H1 (cell line): ENCODE measurements around the gene SLC35B2. TPM values are rescaled to one million over a fixed set of nuclear protein-coding genes. Genes with fewer than 3 reads are reported as not detected.
A peak's percentile ranks its signal among the peaks of the same experiment; 100 is the strongest.

Experiments
- CTCF ChIA-PET: fragments of 300-600 bp; sonication (Branson Sonifier 250); formaldehyde crosslinking; loops from one replicate; lab custom pipeline; 2021; ENCODE audit not compliant: partially characterized antibody; lab: Charles Lee
- POLR2A ChIA-PET: fragments of 300-600 bp; sonication (Branson Sonifier 250); formaldehyde crosslinking; loops from one replicate; lab custom pipeline; 2021; ENCODE audit warnings: inconsistent platforms; ENCODE audit not compliant: partially characterized antibody; lab: Charles Lee
- DNase-seq, 2 experiments: peaks; one replicate each; pipeline versions ENCODE4 v3.0.0 to v3.0.0-alpha.2; 2010 to 2022; ENCODE audit warnings: low spot score in 2 of 2, low read depth in 1 of 2, mixed read lengths in 1 of 2
- FAIRE-seq: peaks from 2 replicates; lab custom pipeline; 2011; peaks lifted over from hg19 to GRCh38; lab: Jason Lieb, UNC
- H2AFZ ChIP-seq: 2 replicates; pipeline ENCODE4 v1.8.1; 2012; ENCODE audit warnings: low read length, inconsistent platforms
- H2AK5ac ChIP-seq: 2 replicates; pipeline ENCODE4 v1.6.1; 2013; ENCODE audit warnings: low read depth, low read length
- H2BK120ac ChIP-seq: replicated peaks from 2 replicates; pipeline ENCODE3; 2013; ENCODE audit warnings: low read depth, low read length, inconsistent platforms
- H2BK12ac ChIP-seq: 2 replicates; pipeline ENCODE4 v1.6.1; 2013; ENCODE audit warnings: low read depth, low read length
- H2BK15ac ChIP-seq: 2 replicates; pipeline ENCODE4 v1.6.1; 2013; ENCODE audit warnings: low read length
- H2BK20ac ChIP-seq: 2 replicates; pipeline ENCODE4 v1.6.1; 2013; ENCODE audit warnings: low read length
- H2BK5ac ChIP-seq: 2 replicates; pipeline ENCODE4 v1.6.1; 2013; ENCODE audit warnings: low read depth, low read length
- H3K14ac ChIP-seq: 2 replicates; pipeline ENCODE4 v1.6.1; 2013; ENCODE audit warnings: inconsistent platforms; ENCODE audit not compliant: insufficient read length
- H3K18ac ChIP-seq: 2 replicates; pipeline ENCODE4 v1.6.1; 2013; ENCODE audit warnings: low read length; ENCODE audit errors: extremely low read depth
- H3K23ac ChIP-seq: 2 replicates; pipeline ENCODE4 v1.6.1; 2013; ENCODE audit warnings: inconsistent platforms; ENCODE audit not compliant: insufficient read length
- H3K23me2 ChIP-seq: 2 replicates; pipeline ENCODE4 v1.6.1; 2013; ENCODE audit warnings: low read depth, low read length
- H3K27ac ChIP-seq: 2 replicates; pipeline ENCODE4 v1.6.1; 2011; ENCODE audit warnings: low read depth, low read length, inconsistent platforms
- H3K27me3 ChIP-seq, 4 experiments: replicated peaks in 1 of 4; 1 replicate in 1 of 4; 2 replicates in 3 of 4; pipeline versions ENCODE4 v1.6.1 to v1.8.1; 2011 to 2013; ENCODE audit warnings: low read length in 3 of 4, mild to moderate bottlenecking in 3 of 4, inconsistent platforms in 2 of 4, mixed read lengths in 2 of 4, moderate library complexity in 1 of 4; ENCODE audit not compliant: control insufficient read depth in 3 of 4, insufficient read depth in 3 of 4; ENCODE audit errors: extremely low read depth in 1 of 4
- H3K36me3 ChIP-seq, 4 experiments: 2 replicates each; pipeline versions ENCODE4 v1.6.1 to v1.8.1; 2011 to 2013; ENCODE audit warnings: mild to moderate bottlenecking in 4 of 4, low read length in 3 of 4, moderate library complexity in 2 of 4, control low read depth in 1 of 4, inconsistent platforms in 1 of 4; ENCODE audit not compliant: insufficient read depth in 4 of 4, control insufficient read depth in 2 of 4
- H3K4ac ChIP-seq: replicated peaks from 2 replicates; pipeline ENCODE3; 2013; ENCODE audit warnings: low read length, low read depth, mixed read lengths, inconsistent platforms; ENCODE audit not compliant: insufficient read length
- H3K4me1 ChIP-seq, 4 experiments: replicated peaks in 1 of 4; 1 replicate in 1 of 4; 2 replicates in 3 of 4; pipeline versions ENCODE4 v1.6.1 to v1.8.1; 2011 to 2013; ENCODE audit warnings: low read length in 3 of 4, inconsistent platforms in 2 of 4, mixed read lengths in 1 of 4; ENCODE audit not compliant: insufficient read depth in 4 of 4, control insufficient read depth in 3 of 4
- H3K4me2 ChIP-seq, 2 experiments: 2 replicates each; pipeline versions ENCODE4 v1.6.1 to v1.8.1; 2011 to 2013; ENCODE audit warnings: low read depth in 2 of 2, low read length in 2 of 2, control low read depth in 1 of 2, inconsistent platforms in 1 of 2, mild to moderate bottlenecking in 1 of 2; ENCODE audit not compliant: insufficient read depth in 1 of 2
- H3K4me3 ChIP-seq, 4 experiments: fragments of 200-600, 300-600 bp in 1 of 4; sonication (generic), shearing (Covaris generic), sonication (Bioruptor Twin) in 1 of 4; 2 replicates each; pipeline versions ENCODE4 v1.5.1 to v1.8.1; 2011 to 2016; ENCODE audit warnings: low read length in 4 of 4, low read depth in 3 of 4, control low read depth in 2 of 4, inconsistent platforms in 2 of 4, mild to moderate bottlenecking in 2 of 4, mixed read lengths in 1 of 4, moderate library complexity in 1 of 4; ENCODE audit not compliant: insufficient read depth in 2 of 4; ENCODE audit errors: extremely low read depth in 1 of 4
- H3K56ac ChIP-seq: replicated peaks from 2 replicates; pipeline ENCODE3; 2013; ENCODE audit warnings: low read depth, mild to moderate bottlenecking, mixed read lengths, low read length, inconsistent platforms; ENCODE audit not compliant: insufficient read length
- H3K79me1 ChIP-seq: 2 replicates; pipeline ENCODE4 v1.6.1; 2013; ENCODE audit warnings: low read depth, low read length, control low read depth
- H3K79me2 ChIP-seq, 2 experiments: 2 replicates each; pipeline versions ENCODE4 v1.6.1 to v1.8.1; 2012 to 2013; ENCODE audit warnings: low read length in 2 of 2, mild to moderate bottlenecking in 2 of 2, inconsistent platforms in 1 of 2; ENCODE audit not compliant: insufficient read depth in 2 of 2, control insufficient read depth in 1 of 2
- H3K9ac ChIP-seq, 4 experiments: replicated peaks in 1 of 4; 1 replicate in 1 of 4; 2 replicates in 3 of 4; pipeline versions ENCODE4 v1.6.1 to v1.8.1; 2011 to 2013; ENCODE audit warnings: low read depth in 3 of 4, low read length in 3 of 4, control low read depth in 2 of 4, mild to moderate bottlenecking in 2 of 4, moderate library complexity in 2 of 4, inconsistent platforms in 1 of 4; ENCODE audit errors: extremely low read depth in 1 of 4
- H3K9me3 ChIP-seq, 2 experiments: 2 replicates each; pipeline versions ENCODE4 v1.6.1 to v1.8.1; 2012 to 2013; ENCODE audit warnings: mild to moderate bottlenecking in 2 of 2, moderate library complexity in 2 of 2, control low read depth in 1 of 2, inconsistent platforms in 1 of 2, low read depth in 1 of 2, low read length in 1 of 2, mixed read lengths in 1 of 2; ENCODE audit not compliant: insufficient read depth in 2 of 2
- H4K20me1 ChIP-seq, 2 experiments: replicated peaks in 1 of 2; 2 replicates each; pipeline versions ENCODE3 to v1.8.1; 2011 to 2013; ENCODE audit warnings: inconsistent platforms in 2 of 2, low read length in 2 of 2, mild to moderate bottlenecking in 1 of 2; ENCODE audit not compliant: insufficient read depth in 2 of 2, control insufficient read depth in 1 of 2
- H4K5ac ChIP-seq: 2 replicates; pipeline ENCODE4 v1.6.1; 2013; ENCODE audit warnings: low read length, low read depth, mixed read lengths, inconsistent platforms; ENCODE audit not compliant: insufficient read length
- H4K8ac ChIP-seq: 2 replicates; pipeline ENCODE4 v1.8.0; 2013; ENCODE audit warnings: mild to moderate bottlenecking, moderate library complexity, low read length, inconsistent platforms; ENCODE audit not compliant: insufficient read depth; ENCODE audit errors: extremely low read depth
- H4K91ac ChIP-seq: replicated peaks from 2 replicates; pipeline ENCODE3; 2013; ENCODE audit warnings: low read length, mixed read lengths, inconsistent platforms; ENCODE audit not compliant: insufficient read length
- EP300 ChIP-seq, 2 experiments: IDR thresholded peaks; 1 replicate in 1 of 2; 2 replicates in 1 of 2; pipeline ENCODE4 v1.6.1; 2011 to 2012; ENCODE audit warnings: low read depth in 2 of 2, low read length in 2 of 2, mild to moderate bottlenecking in 2 of 2, borderline replicate concordance in 1 of 2, inconsistent platforms in 1 of 2, moderate library complexity in 1 of 2
- FOSL1 ChIP-seq: IDR thresholded peaks from 2 replicates; pipeline ENCODE4 v1.6.1; 2011; ENCODE audit warnings: mild to moderate bottlenecking, low read depth, low read length, moderate library complexity; ENCODE audit not compliant: insufficient read depth
- RBBP5 ChIP-seq: IDR thresholded peaks from 2 replicates; pipeline ENCODE4 v1.7.1; 2012; ENCODE audit warnings: low read depth, mild to moderate bottlenecking, inconsistent platforms, low read length, moderate library complexity, borderline replicate concordance
- SIRT6 ChIP-seq: IDR thresholded peaks from one replicate; pipeline ENCODE4 v1.7.1; 2012; ENCODE audit warnings: low read length, inconsistent platforms
- ZNF274 ChIP-seq: IDR thresholded peaks from 2 replicates; pipeline ENCODE4 v1.7.0; 2012; ENCODE audit warnings: low read length, borderline replicate concordance; ENCODE audit errors: extremely low read depth
- WGBS, 2 experiments: shearing (Covaris generic) in 1 of 2; methylation state at CpG; one replicate each; pipeline versions ENCODE4 v1.1.6 to v1.1.7; 2013 to 2015; ENCODE audit warnings: low lambda C conversion rate in 2 of 2, mixed read lengths in 2 of 2, inconsistent platforms in 1 of 2, low coverage in 1 of 2, missing lambda C conversion rate in 1 of 2; ENCODE audit not compliant: insufficient replicate concordance in 2 of 2, insufficient coverage in 1 of 2, insufficient read length in 1 of 2; ENCODE audit errors: extremely low coverage in 1 of 2, missing lambda C conversion rate in 1 of 2; 5-methylcytosine and 5-hydroxymethylcytosine counted together
- polyA plus RNA-seq, 7 experiments: library from polyadenylated mRNA; depleted of rRNA in 3 of 7; stranded (reverse) in 5 of 7; unstranded in 2 of 7; fragments of >200 nt in 5 of 7; fragments of 200-250 nt in 2 of 7; gene quantifications; 1 replicate in 5 of 7; 2 replicates in 1 of 7; 4 replicates in 1 of 7; pipeline versions ENCODE4 v1.2.1 to v1.2.3, GENCODE V29; 2011 to 2013; ENCODE audit warnings: missing spikeins in 2 of 7, mixed read lengths in 2 of 7
- total RNA-seq: library from RNA; stranded (reverse); fragmentation: NEBNext Ultra II Directional; extraction: Animal tissue kit (Norgen Biotek cat#: 25700); gene quantifications from 2 replicates; pipeline ENCODE4 v1.2.1, GENCODE V29; 2021
- TF ChIP-seq, protein P1 (sequence below), 3 experiments: IDR thresholded peaks; 1 replicate in 2 of 3; 2 replicates in 1 of 3; pipeline versions ENCODE4 v1.5.1 to v1.6.1; 2011; ENCODE audit warnings: low read length in 3 of 3, mild to moderate bottlenecking in 3 of 3, inconsistent platforms in 2 of 3, low read depth in 1 of 3, moderate library complexity in 1 of 3; ENCODE audit not compliant: insufficient read depth in 1 of 3; ENCODE audit errors: control extremely low read depth in 1 of 3
- TF ChIP-seq, protein P2 (sequence below): IDR thresholded peaks from 2 replicates; pipeline ENCODE4 v1.6.1; 2011; ENCODE audit warnings: low read length, improper control_type of control experiment
- TF ChIP-seq, protein P3 (sequence below): IDR thresholded peaks from 2 replicates; pipeline ENCODE4 v1.6.1; 2012; ENCODE audit warnings: inconsistent platforms

Gene SLC35B2
- total and polyA plus RNA-seq, 2 of the 8 experiments (the other 6 are each of a cell fraction or from before 2014, with no cell fraction given): 29.5 to 65.0 TPM

DNA sequence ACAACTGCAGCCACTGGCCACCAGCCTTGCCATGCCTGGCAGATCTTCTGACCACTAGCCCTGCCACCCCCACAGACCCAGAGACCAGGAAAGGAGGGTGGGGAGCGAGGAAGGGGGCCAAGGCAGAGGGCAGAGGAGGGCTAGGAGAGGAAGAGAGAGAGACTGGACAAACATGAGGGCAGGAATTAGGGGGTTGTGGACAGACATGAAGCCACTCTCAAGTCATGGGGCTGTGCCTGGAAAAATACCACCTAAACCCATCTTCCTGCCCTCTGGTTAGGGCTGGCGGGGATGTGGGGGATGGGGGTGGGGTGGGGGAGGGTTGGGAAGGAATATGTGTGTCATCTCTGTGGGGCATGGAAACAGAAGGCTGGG is 35.4 kb downstream of the SLC35B2 start:
- Histone ChIP-seq H3K4me1 (peaks cover 31 to 62% (median 45%) of the 10 kb centered on the region in 4 experiments), H4K91ac (peak overlapping the region; percentile 45), H3K27me3 (no peaks in the 10 kb centered on the region), H3K14ac (no peak overlapping the region), H3K27ac (no peak overlapping the region), H3K23ac (no peak overlapping the region), H3K4me2 (peak overlapping the region in 1 of 2 experiments; percentile 95; a peak in 3 of 4 replicates), H3K18ac (peak overlapping the region; percentile 72), H3K23me2 (peaks cover 16% of the 10 kb centered on the region), H3K79me1 (peaks cover 9% of the 10 kb centered on the region), H4K20me1 (peaks cover 18 to 22% of the 10 kb centered on the region in 2 experiments), H2AK5ac (peak overlapping the region; percentile 20; the same call in 1 of the 2 replicates), H2BK120ac (peak overlapping the region; percentile 40), H2BK5ac (peak overlapping the region; percentile 76; the same call in 1 of the 2 replicates), H2AFZ (no peak overlapping the region), H2BK12ac (peak overlapping the region; percentile 98; the same call in 1 of the 2 replicates), H2BK20ac (peak overlapping the region; percentile 93; the same call in 1 of the 2 replicates), H3K9me3 (no peaks in the 10 kb centered on the region), H3K56ac (no peak overlapping the region), H3K79me2 (peaks cover 10 to 30% of the 10 kb centered on the region in 2 experiments; a peak in 3 of 4 replicates), H3K9ac (no peak overlapping the region), H3K36me3 (no peaks in the 10 kb centered on the region), H4K8ac (no peak overlapping the region), H3K4me3 (no peak overlapping the region; a peak in 1 of 8 replicates), H2BK15ac (peak overlapping the region; percentile 31; the same call in 1 of the 2 replicates), H3K4ac (peak overlapping the region; percentile 11), H4K5ac (peak overlapping the region; percentile 39)
- WGBS, 2 experiments: 50% methylated on average over 1 of the region's 2 CpGs; no CpG with 5 or more reads in 1 of the 2 experiments
- DNase-seq (no peak), FAIRE-seq (no peak)
- ChIA-PET POLR2A (interaction anchor here (0.7 to 21.0 kb wide), 11 partner anchors 14 to 214 kb away, joined by 3 to 477 read pairs (median 19); partner anchors contain the start of genes HSP90AB1 and SLC35B2), CTCF (interaction anchor here (0.6 to 19.4 kb wide), 16 partner anchors 9 to 104 kb away, joined by 3 to 287 read pairs (median 6); partner anchors contain the start of gene SLC35B2)
- TF ChIP-seq, protein P1, sequence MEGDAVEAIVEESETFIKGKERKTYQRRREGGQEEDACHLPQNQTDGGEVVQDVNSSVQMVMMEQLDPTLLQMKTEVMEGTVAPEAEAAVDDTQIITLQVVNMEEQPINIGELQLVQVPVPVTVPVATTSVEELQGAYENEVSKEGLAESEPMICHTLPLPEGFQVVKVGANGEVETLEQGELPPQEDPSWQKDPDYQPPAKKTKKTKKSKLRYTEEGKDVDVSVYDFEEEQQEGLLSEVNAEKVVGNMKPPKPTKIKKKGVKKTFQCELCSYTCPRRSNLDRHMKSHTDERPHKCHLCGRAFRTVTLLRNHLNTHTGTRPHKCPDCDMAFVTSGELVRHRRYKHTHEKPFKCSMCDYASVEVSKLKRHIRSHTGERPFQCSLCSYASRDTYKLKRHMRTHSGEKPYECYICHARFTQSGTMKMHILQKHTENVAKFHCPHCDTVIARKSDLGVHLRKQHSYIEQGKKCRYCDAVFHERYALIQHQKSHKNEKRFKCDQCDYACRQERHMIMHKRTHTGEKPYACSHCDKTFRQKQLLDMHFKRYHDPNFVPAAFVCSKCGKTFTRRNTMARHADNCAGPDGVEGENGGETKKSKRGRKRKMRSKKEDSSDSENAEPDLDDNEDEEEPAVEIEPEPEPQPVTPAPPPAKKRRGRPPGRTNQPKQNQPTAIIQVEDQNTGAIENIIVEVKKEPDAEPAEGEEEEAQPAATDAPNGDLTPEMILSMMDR (IDR thresholded peaks at IDR 0.05; ENCODE audit: control extremely low read depth in 1 of 3, insufficient read depth in 1 of 3, low read depth in 1 of 3, low read length in 3 of 3): no peak
- TF ChIP-seq RBBP5 (no peak), ZNF274 (no peak), EP300 (IDR thresholded peaks at IDR 0.05; ENCODE audit: borderline replicate concordance in 1 of 2, low read depth in 2 of 2, low read length in 2 of 2) (no peak), SIRT6 (no peak), FOSL1 (no peak)
- TF ChIP-seq, protein P2, sequence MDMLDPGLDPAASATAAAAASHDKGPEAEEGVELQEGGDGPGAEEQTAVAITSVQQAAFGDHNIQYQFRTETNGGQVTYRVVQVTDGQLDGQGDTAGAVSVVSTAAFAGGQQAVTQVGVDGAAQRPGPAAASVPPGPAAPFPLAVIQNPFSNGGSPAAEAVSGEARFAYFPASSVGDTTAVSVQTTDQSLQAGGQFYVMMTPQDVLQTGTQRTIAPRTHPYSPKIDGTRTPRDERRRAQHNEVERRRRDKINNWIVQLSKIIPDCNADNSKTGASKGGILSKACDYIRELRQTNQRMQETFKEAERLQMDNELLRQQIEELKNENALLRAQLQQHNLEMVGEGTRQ: no peak
- TF ChIP-seq, protein P3, sequence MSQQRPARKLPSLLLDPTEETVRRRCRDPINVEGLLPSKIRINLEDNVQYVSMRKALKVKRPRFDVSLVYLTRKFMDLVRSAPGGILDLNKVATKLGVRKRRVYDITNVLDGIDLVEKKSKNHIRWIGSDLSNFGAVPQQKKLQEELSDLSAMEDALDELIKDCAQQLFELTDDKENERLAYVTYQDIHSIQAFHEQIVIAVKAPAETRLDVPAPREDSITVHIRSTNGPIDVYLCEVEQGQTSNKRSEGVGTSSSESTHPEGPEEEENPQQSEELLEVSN: no peak
